ENCODE data around the gene PPP1R3G.
"Not testable (repeated sequence)": the region's sequence is repeated elsewhere in the genome, so short reads cannot be mapped to it uniquely, and the experiment has no call there.

- TF ChIP-seq CTCF, POLR2A (IDR thresholded peaks at IDR 0.05): not testable (repeated sequence)
Observed at GRCh38 chr6:5120543-5120942, 35.4 kb downstream of the PPP1R3G start.

Measured in lower leg skin (tissue), 3 donors.